ENCODE results near the gene HAL.

The HAL gene

DNA sequence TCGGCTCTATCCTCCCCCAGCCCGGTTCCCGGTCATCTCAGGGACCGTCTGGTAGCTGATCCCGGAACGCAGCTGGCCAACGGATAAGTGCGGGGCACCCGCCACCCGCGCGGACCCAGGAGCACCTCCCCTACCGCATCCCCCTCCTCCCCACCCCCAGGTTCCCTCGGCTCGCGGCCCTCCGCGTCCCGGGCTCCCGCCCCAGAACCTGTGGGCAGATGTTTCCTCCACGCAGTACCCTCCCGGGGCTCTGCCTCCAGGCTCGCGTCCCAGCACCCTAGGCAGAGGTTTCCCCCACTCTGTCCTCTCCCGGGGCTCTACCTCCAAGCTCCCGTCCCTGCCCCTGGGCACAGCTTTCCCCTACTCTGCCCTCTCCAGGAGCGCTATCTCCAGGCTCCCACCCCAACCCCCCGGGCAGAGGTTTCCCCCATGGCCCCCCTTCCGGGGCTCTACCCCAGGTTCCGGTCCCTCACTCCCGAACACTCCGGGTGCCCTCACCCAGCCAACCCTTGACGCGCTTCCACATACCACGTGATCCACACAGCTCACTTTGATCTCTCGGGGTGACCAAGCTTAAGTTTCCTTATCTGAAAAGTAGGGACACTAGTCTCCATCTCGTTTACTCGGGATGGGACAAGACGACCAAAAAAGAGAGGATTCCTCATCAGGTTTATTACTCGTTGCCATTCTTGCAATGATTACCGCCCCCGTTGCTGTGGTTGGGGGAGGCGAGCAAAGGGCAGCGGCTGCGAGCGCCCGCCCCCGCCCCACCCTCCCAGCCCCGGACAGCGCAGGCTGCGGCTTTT, 53.4 kb downstream of the HAL start, which contains the start of gene CCDC38:
TSS of gene CCDC38 (minus strand) at position 91 of the 806 bp plus-strand sequence. CDS start 6,105 bp downstream, outside the sequence.
- Histone ChIP-seq H3K36me3 (ENCODE audit: control insufficient read depth in 1 of 2, insufficient read depth in 2 of 2, low read length in 2 of 2) (no peaks in the 10 kb centered on the region), H3K27ac (ENCODE audit: low read depth, low read length) (peak within 1 kb of the TSS; percentile 32), H3K4me1 (ENCODE audit: control insufficient read depth in 1 of 2, insufficient read depth in 2 of 2, low read length in 2 of 2) (peaks cover 6 to 11% of the 10 kb centered on the region in 2 donors), H3K4me3 (ENCODE audit: low read depth in 1 of 2, low read length in 2 of 2) (peak within 1 kb of the TSS; percentile 84 to 86), H3K9me3 (ENCODE audit: control insufficient read depth in 1 of 2, low read length in 2 of 2) (no peaks in the 10 kb centered on the region), H3K27me3 (ENCODE audit: control insufficient read depth in 1 of 2, insufficient read depth in 2 of 2, low read length in 2 of 2) (no peaks in the 10 kb centered on the region), H3K9ac (ENCODE audit: low read depth in 1 of 2, low read length in 2 of 2) (peak within 1 kb of the TSS; percentile 66 to 68)

DNA sequence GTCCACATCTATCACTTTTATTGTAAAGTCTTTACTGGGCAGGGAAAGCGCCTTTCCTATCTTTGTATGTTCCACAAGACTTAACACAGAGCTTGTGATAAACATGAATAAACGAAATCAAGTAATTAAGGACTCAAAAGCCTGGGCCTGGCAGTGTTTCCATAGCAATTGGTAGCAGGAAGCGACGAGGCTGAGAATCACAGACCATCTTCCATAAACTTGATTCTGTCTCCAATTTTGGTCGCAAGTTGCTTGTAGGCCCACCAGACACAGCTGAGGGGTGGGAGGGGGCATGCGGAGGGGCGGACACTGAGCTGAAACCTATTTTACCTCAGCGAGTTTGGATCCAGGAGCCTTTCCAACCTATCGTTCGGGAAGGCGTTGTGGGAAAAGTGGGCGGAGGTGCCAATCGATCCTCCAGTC, 54.0 kb downstream of the HAL start:
- Histone ChIP-seq H3K9me3 (ENCODE audit: control insufficient read depth in 1 of 2, low read length in 2 of 2) (no peaks in the 10 kb centered on the region), H3K4me1 (ENCODE audit: control insufficient read depth in 1 of 2, insufficient read depth in 2 of 2, low read length in 2 of 2) (peaks cover 6 to 11% of the 10 kb centered on the region in 2 donors), H3K4me3 (ENCODE audit: low read depth in 1 of 2, low read length in 2 of 2) (peak overlapping the region; percentile 84 to 86), H3K27ac (ENCODE audit: low read depth, low read length) (no peak overlapping the region), H3K9ac (ENCODE audit: low read depth in 1 of 2, low read length in 2 of 2) (peak overlapping the region; percentile 51 to 68), H3K36me3 (ENCODE audit: control insufficient read depth in 1 of 2, insufficient read depth in 2 of 2, low read length in 2 of 2) (no peaks in the 10 kb centered on the region), H3K27me3 (ENCODE audit: control insufficient read depth in 1 of 2, insufficient read depth in 2 of 2, low read length in 2 of 2) (no peaks in the 10 kb centered on the region)

DNA sequence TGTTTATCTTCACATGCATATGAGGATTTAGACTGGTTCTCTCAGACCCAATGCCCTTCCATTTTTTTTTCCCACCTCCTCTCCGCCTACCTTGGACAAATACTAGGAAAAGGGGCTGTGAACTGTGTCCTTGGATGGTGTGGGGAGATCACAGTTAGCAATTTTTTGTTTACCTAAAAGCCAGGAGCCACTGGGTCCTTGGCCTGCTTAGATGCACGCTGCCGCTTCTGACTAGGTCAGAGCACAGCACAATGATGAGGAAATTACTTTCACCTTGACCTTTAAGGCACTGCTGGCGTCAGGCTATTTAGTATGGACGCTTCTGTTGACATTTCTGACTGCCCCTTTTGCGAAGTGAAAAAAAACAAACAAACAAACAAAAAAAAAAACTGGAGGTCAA, 55.6 kb downstream of the HAL start:
- H3K9me3 ChIP-seq (ENCODE audit: control insufficient read depth in 1 of 2, low read length in 2 of 2), result no peaks in the 10 kb centered on the region
- no peak overlapping the region for H3K4me3 ChIP-seq (ENCODE audit: low read depth in 1 of 2, low read length in 2 of 2)
- H3K4me1 ChIP-seq (ENCODE audit: control insufficient read depth in 1 of 2, insufficient read depth in 2 of 2, low read length in 2 of 2), result peaks cover 6 to 11% of the 10 kb centered on the region in 2 donors
- no peak overlapping the region for H3K27ac ChIP-seq (ENCODE audit: low read depth, low read length)
- H3K9ac ChIP-seq (ENCODE audit: low read depth in 1 of 2, low read length in 2 of 2), result no peak overlapping the region
- H3K36me3 ChIP-seq (ENCODE audit: control insufficient read depth in 1 of 2, insufficient read depth in 2 of 2, low read length in 2 of 2), result no peaks in the 10 kb centered on the region
- no peaks in the 10 kb centered on the region for H3K27me3 ChIP-seq (ENCODE audit: control insufficient read depth in 1 of 2, insufficient read depth in 2 of 2, low read length in 2 of 2)

All from duodenal mucosa (tissue), 2 donors.